GM21528 (cell line): ENCODE measurements around the gene LIMK1.
"Not testable (repeated sequence)": the region's sequence is repeated elsewhere in the genome, so short reads cannot be mapped to it uniquely, and the experiment has no call there.

Source experiments
- ATAC-seq: cut with Tn5 transposase; IDR thresholded peaks from one replicate; pipeline ENCODE4 v1.9.1; 2021; ENCODE audit warnings: mild to moderate bottlenecking, moderate library complexity; ENCODE audit not compliant: unreplicated experiment, low FRiP score

LIMK1 gene

DNA sequence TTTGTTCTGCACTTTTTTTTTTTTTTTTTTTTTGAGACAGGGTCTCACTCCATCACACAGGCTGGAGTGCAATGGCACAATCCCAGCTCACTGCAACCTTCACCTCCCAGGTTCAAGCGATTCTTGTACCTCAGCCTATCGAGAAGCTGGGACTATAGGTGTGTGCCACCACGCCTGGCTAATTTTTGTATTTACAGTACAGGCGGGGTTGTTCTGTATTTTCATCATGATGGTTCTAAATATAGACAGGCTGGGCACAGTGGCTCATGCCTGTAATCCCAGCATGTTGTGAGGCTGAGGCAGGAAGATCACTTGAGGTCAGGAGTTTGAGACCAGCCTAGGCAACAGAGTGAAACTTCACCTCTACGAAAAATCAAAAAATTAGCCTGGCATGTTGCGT is 83.7 kb downstream of the LIMK1 start:
- ATAC-seq, result not testable (repeated sequence)
